H9 (cell line): ENCODE data around the gene PLIN3. TPM values are rescaled to one million over a fixed set of nuclear protein-coding genes. Genes with fewer than 3 reads are reported as not detected.

Experiments
- DNase-seq: peaks from one replicate; pipeline ENCODE4 v3.0.0-alpha.2; 2017
- H2AFZ ChIP-seq: one replicate; pipeline ENCODE4 v1.6.1; 2013; ENCODE audit warnings: mild to moderate bottlenecking, low read length, control low read depth, moderate library complexity
- H2AK5ac ChIP-seq: 2 replicates; pipeline ENCODE4 v1.6.1; 2013; ENCODE audit warnings: low read length, control low read depth, mixed read lengths; ENCODE audit not compliant: insufficient read length
- H2BK120ac ChIP-seq: one replicate; pipeline ENCODE4 v1.6.1; 2013; ENCODE audit warnings: low read depth, mild to moderate bottlenecking, low read length, control low read depth, inconsistent platforms; ENCODE audit not compliant: poor library complexity, severe bottlenecking
- H2BK12ac ChIP-seq: 2 replicates; pipeline ENCODE4 v1.6.1; 2013; ENCODE audit warnings: low read length, control low read depth, mixed read lengths, low read depth; ENCODE audit not compliant: insufficient read length
- H2BK15ac ChIP-seq: 2 replicates; pipeline ENCODE4 v1.6.1; 2013; ENCODE audit warnings: low read depth, low read length, control low read depth
- H2BK20ac ChIP-seq: one replicate; pipeline ENCODE4 v1.6.1; 2013; ENCODE audit warnings: low read depth, mild to moderate bottlenecking, low read length, control low read depth, inconsistent platforms; ENCODE audit not compliant: poor library complexity, severe bottlenecking
- H2BK5ac ChIP-seq: 2 replicates; pipeline ENCODE4 v1.6.1; 2013; ENCODE audit warnings: low read length, control low read depth, mixed read lengths; ENCODE audit not compliant: insufficient read length
- H3K14ac ChIP-seq: 2 replicates; pipeline ENCODE4 v1.6.1; 2013; ENCODE audit warnings: low read length, control low read depth; ENCODE audit not compliant: insufficient read depth
- H3K18ac ChIP-seq: 2 replicates; pipeline ENCODE4 v1.6.1; 2013; ENCODE audit warnings: low read depth, mild to moderate bottlenecking, mixed read lengths, low read length, control low read depth; ENCODE audit not compliant: insufficient read length
- H3K23ac ChIP-seq: 2 replicates; pipeline ENCODE4 v1.6.1; 2013; ENCODE audit warnings: low read length, control low read depth, mixed read lengths, low read depth; ENCODE audit not compliant: insufficient read length
- H3K23me2 ChIP-seq: 2 replicates; pipeline ENCODE4 v1.6.1; 2013; ENCODE audit warnings: low read depth, mild to moderate bottlenecking, mixed read lengths, low read length, control low read depth; ENCODE audit not compliant: insufficient read length, poor library complexity, severe bottlenecking
- H3K27ac ChIP-seq: 2 replicates; pipeline ENCODE4 v1.5.1; 2013; ENCODE audit warnings: low read length, control low read depth, mixed read lengths, low read depth; ENCODE audit not compliant: insufficient read length
- H3K27me3 ChIP-seq: 2 replicates; pipeline ENCODE4 v1.6.1; 2013; ENCODE audit warnings: low read length, control low read depth, inconsistent platforms; ENCODE audit not compliant: insufficient read depth
- H3K4ac ChIP-seq: 2 replicates; pipeline ENCODE4 v1.6.1; 2013; ENCODE audit warnings: low read depth, mild to moderate bottlenecking, control low read depth, inconsistent platforms, low read length, moderate library complexity
- H3K4me1 ChIP-seq: 2 replicates; pipeline ENCODE4 v1.6.1; 2013; ENCODE audit warnings: low read length, control low read depth, inconsistent platforms; ENCODE audit not compliant: insufficient read depth
- H3K4me2 ChIP-seq: 2 replicates; pipeline ENCODE4 v1.6.1; 2013; ENCODE audit warnings: low read length, control low read depth, mixed read lengths; ENCODE audit not compliant: insufficient read length, insufficient read depth
- H3K56ac ChIP-seq: 2 replicates; pipeline ENCODE4 v1.6.1; 2013; ENCODE audit warnings: low read depth, mild to moderate bottlenecking, mixed read lengths, low read length, control low read depth; ENCODE audit not compliant: insufficient read length
- H3K79me1 ChIP-seq: 2 replicates; pipeline ENCODE4 v1.6.1; 2013; ENCODE audit warnings: low read depth, mild to moderate bottlenecking, moderate library complexity, low read length, control low read depth, inconsistent platforms; ENCODE audit not compliant: insufficient read depth, poor library complexity, severe bottlenecking
- H3K79me2 ChIP-seq: 2 replicates; pipeline ENCODE4 v1.6.1; 2013; ENCODE audit warnings: low read length, control low read depth, inconsistent platforms; ENCODE audit not compliant: insufficient read depth
- H3K9ac ChIP-seq: 2 replicates; pipeline ENCODE4 v1.6.1; 2013; ENCODE audit warnings: low read length, control low read depth, mixed read lengths; ENCODE audit not compliant: insufficient read length; ENCODE audit errors: extremely low read depth
- H3K9me3 ChIP-seq: one replicate; pipeline ENCODE4 v1.6.1; 2013; ENCODE audit warnings: low read depth, low read length, inconsistent platforms; ENCODE audit not compliant: control insufficient read depth
- H3T11ph ChIP-seq: one replicate; pipeline ENCODE4 v1.6.1; 2013; ENCODE audit warnings: mild to moderate bottlenecking, low read length, control low read depth, inconsistent platforms
- H4K20me1 ChIP-seq: one replicate; pipeline ENCODE4 v1.6.1; 2013; ENCODE audit not compliant: control insufficient read depth, insufficient read length, insufficient read depth
- H4K5ac ChIP-seq: 2 replicates; pipeline ENCODE4 v1.6.1; 2013; ENCODE audit warnings: low read depth, mild to moderate bottlenecking, mixed read lengths, low read length, control low read depth; ENCODE audit not compliant: insufficient read length
- H4K8ac ChIP-seq: replicated peaks from 2 replicates; pipeline ENCODE4 v1.6.1; 2013; ENCODE audit warnings: low read length, control low read depth, mixed read lengths, low read depth; ENCODE audit not compliant: insufficient read length
- H4K91ac ChIP-seq: 2 replicates; pipeline ENCODE4 v1.6.1; 2013; ENCODE audit warnings: low read depth, mild to moderate bottlenecking, moderate library complexity, mixed read lengths, low read length, control low read depth; ENCODE audit not compliant: insufficient read length
- H3K27ac Mint-ChIP-seq, 3 experiments: 2 replicates in 2 of 3; 3 replicates in 1 of 3; pipeline ENCODE4 v1.8.0; 2020 to 2021; ENCODE audit warnings: mixed read lengths in 3 of 3, mild to moderate bottlenecking in 1 of 3, moderate library complexity in 1 of 3
- H3K27me3 Mint-ChIP-seq: 2 replicates; pipeline ENCODE4 v1.8.0; 2021; ENCODE audit warnings: low read depth, mild to moderate bottlenecking, moderate library complexity, mixed read lengths
- H3K36me3 Mint-ChIP-seq, 3 experiments: 2 replicates in 2 of 3; 3 replicates in 1 of 3; pipeline ENCODE4 v1.8.0; 2020 to 2021; ENCODE audit warnings: low read depth in 3 of 3, mixed read lengths in 3 of 3; ENCODE audit not compliant: insufficient read depth in 1 of 3
- H3K4me1 Mint-ChIP-seq, 2 experiments: 2 replicates each; pipeline ENCODE4 v1.8.0; 2020; ENCODE audit warnings: mixed read lengths in 2 of 2
- H3K4me3 Mint-ChIP-seq, 2 experiments: 2 replicates in 1 of 2; 3 replicates in 1 of 2; pipeline ENCODE4 v1.8.0; 2020 to 2021; ENCODE audit warnings: mild to moderate bottlenecking in 2 of 2, mixed read lengths in 2 of 2, moderate library complexity in 1 of 2
- H3K9me3 Mint-ChIP-seq, 2 experiments: 2 replicates in 1 of 2; 3 replicates in 1 of 2; pipeline ENCODE4 v1.8.0; 2020; ENCODE audit warnings: mild to moderate bottlenecking in 2 of 2, mixed read lengths in 2 of 2, moderate library complexity in 1 of 2
- CTCF ChIP-seq: fragments of 200-600 bp; sonication (generic); conservative IDR thresholded peaks from 3 replicates; pipeline ENCODE4 v1.8.0; 2021; ENCODE audit warnings: antibody characterized with exemption, mild to moderate bottlenecking
- WGBS: extraction: QIAGEN DNeasy Blood & Tissue Kit; methylation state at CpG from one replicate; pipeline ENCODE4 v1.1.7; 2013; ENCODE audit warnings: missing lambda C conversion rate, low lambda C conversion rate, mixed read lengths; ENCODE audit not compliant: insufficient read length; ENCODE audit errors: extremely low coverage; 5-methylcytosine and 5-hydroxymethylcytosine counted together
- total RNA-seq: library from RNA; stranded (reverse); gene quantifications from 2 replicates; pipeline ENCODE4 v1.2.1, GENCODE V29; 2021

Gene PLIN3
- total RNA-seq, 1 experiment from 2014 or later = 61.8 TPM

- no peaks in the 10 kb centered on the region for H3K27me3 ChIP-seq
- H4K8ac ChIP-seq = no peak overlapping the region
- Mint-ChIP-seq H3K4me3 (no peak overlapping the region), H3K27me3 (no peaks in the 10 kb centered on the region; the same call in 1 of the 2 replicates), H3K9me3 (peaks cover 0 to 6% of the 10 kb centered on the region in 2 experiments; a peak in 1 of 5 replicates), H3K27ac (no peak overlapping the region), H3K36me3 (no peaks in the 10 kb centered on the region; a peak in 1 of 7 replicates), H3K4me1 (peaks cover 8 to 12% of the 10 kb centered on the region in 2 experiments)
- no peak overlapping the region for H4K91ac ChIP-seq
- H3K79me2 ChIP-seq = no peaks in the 10 kb centered on the region; the same call in 1 of the 2 replicates
- H2BK5ac ChIP-seq = no peak overlapping the region
- no peak overlapping the region for H2BK15ac ChIP-seq
- H3K4me2 ChIP-seq = no peak overlapping the region
- no peak overlapping the region for H2BK120ac ChIP-seq
- H3K9ac ChIP-seq = no peak overlapping the region
- no CpG with 5 or more reads among the region's 10 CpGs for WGBS
- no peaks in the 10 kb centered on the region for H3K9me3 ChIP-seq
- DNase-seq = peak; percentile 81
- H3T11ph ChIP-seq = no peak overlapping the region
- no peaks in the 10 kb centered on the region for H3K23me2 ChIP-seq
- H2BK20ac ChIP-seq = no peak overlapping the region
- no peak overlapping the region for H4K5ac ChIP-seq
- no peak overlapping the region for H3K56ac ChIP-seq
- peaks cover 5% of the 10 kb centered on the region for H3K79me1 ChIP-seq
- H4K20me1 ChIP-seq = no peaks in the 10 kb centered on the region
- no peak overlapping the region for H3K4ac ChIP-seq
- H3K23ac ChIP-seq = no peak overlapping the region
- no peak overlapping the region for H2BK12ac ChIP-seq
- no peak overlapping the region for H3K18ac ChIP-seq
- no peak overlapping the region for H3K27ac ChIP-seq
- no peak overlapping the region for H3K14ac ChIP-seq
- H3K4me1 ChIP-seq = 0 out of 2 replicates have a peak, but pooled peaks cover 5% of the 10 kb centered on the region
- TF ChIP-seq CTCF = no peak
- H2AFZ ChIP-seq = no peak overlapping the region
- H2AK5ac ChIP-seq = no peak overlapping the region
Measured at GRCh38 chr19:4870025-4870700, 2.7 kb upstream of the PLIN3 start.
